GM12878 (cell line): Measurements from ENCODE around the gene SYCP2. TPM values are rescaled to one million over a fixed set of nuclear protein-coding genes. Genes with fewer than 3 reads are reported as not detected.

Experiments
- ASH2L ChIP-seq: fragments of 300-600, 200-600 bp; sonication (generic); IDR thresholded peaks from 2 replicates; pipeline ENCODE4 v1.6.1; 2017; ENCODE audit warnings: low read depth, mild to moderate bottlenecking, borderline replicate concordance
- ATF7 ChIP-seq: fragments of 450-650 bp; IDR thresholded peaks from 2 replicates; pipeline ENCODE4 v1.6.1; 2016; ENCODE audit warnings: low read depth, mild to moderate bottlenecking
- MXI1 ChIP-seq: fragments of 150-350 bp; IDR thresholded peaks from 2 replicates; pipeline ENCODE4 v1.6.1; 2011; ENCODE audit warnings: low read depth, mild to moderate bottlenecking, inconsistent platforms, low read length, improper control_type of control experiment
- NBN ChIP-seq: fragments of 450-650 bp; IDR thresholded peaks from 2 replicates; pipeline ENCODE4 v1.6.1; 2016
- NRF1 ChIP-seq: conservative IDR thresholded peaks from 2 replicates; pipeline ENCODE4 v1.6.1; 2011; ENCODE audit warnings: mild to moderate bottlenecking, low read depth, low read length, improper control_type of control experiment
- PBX3 ChIP-seq: IDR thresholded peaks from 2 replicates; pipeline ENCODE4 v1.6.1; 2011; ENCODE audit warnings: mild to moderate bottlenecking, low read depth, low read length, moderate library complexity; ENCODE audit not compliant: insufficient replicate concordance
- ZBTB40 ChIP-seq: fragments of 450-650 bp; IDR thresholded peaks from 2 replicates; pipeline ENCODE4 v1.6.1; 2016; ENCODE audit warnings: mild to moderate bottlenecking, moderate library complexity, borderline replicate concordance
- ZZZ3 ChIP-seq: IDR thresholded peaks from 2 replicates; pipeline ENCODE4 v1.6.1; 2011; ENCODE audit warnings: low read depth; ENCODE audit not compliant: control insufficient read depth, insufficient read length
- polyA plus RNA-seq, 11 experiments: library from polyadenylated mRNA; depleted of rRNA in 4 of 11; unstranded in 6 of 11; stranded (reverse) in 5 of 11; fragments of >200 nt; fragmentation: Nextera tagmentation in 4 of 11; fragmentation: Illumina TruSeq in 1 of 11; extraction: Ambion mirVana in 4 of 11; extraction: Trizol in 1 of 11; gene quantifications; 1 replicate in 1 of 11; 2 replicates in 10 of 11; pipeline versions ENCODE4 v1.2.1 to v1.2.3, GENCODE V29; 2011 to 2016; ENCODE audit warnings: inconsistent platforms in 2 of 11, missing spikeins in 2 of 11, low read depth in 1 of 11
- total RNA-seq, 4 experiments: library from RNA; depleted of rRNA in 3 of 4; stranded (reverse); fragments of >200 nt in 3 of 4; fragmentation: Illumina TruSeq in 1 of 4; extraction: Trizol in 1 of 4; gene quantifications; 2 replicates each; pipeline versions ENCODE4 v1.2.1 to v1.2.3, GENCODE V29; 2013 to 2021

SYCP2 gene
- total and polyA plus RNA-seq, 10 of the 15 experiments (the other 5 are each of a cell fraction or from before 2014, with no cell fraction given), result 0.01 to 0.18 (median 0.09) TPM; not detected in 2

GRCh38 chr20:59825563-59825920 lies 107.9 kb downstream of the SYCP2 start (continued):
- no peak for TF ChIP-seq ZBTB40
- no peak for TF ChIP-seq MXI1
- TF ChIP-seq PBX3, result no peak
- TF ChIP-seq ZZZ3, result no peak
- no peak for TF ChIP-seq NBN
- TF ChIP-seq NRF1, result no peak
- TF ChIP-seq ASH2L, result no peak
- TF ChIP-seq ATF7, result no peak
